ENCODE results near the gene NXPH2.
"Not testable (repeated sequence)": the region's sequence is repeated elsewhere in the genome, so short reads cannot be mapped to it uniquely, and the experiment has no call there.

The NXPH2 gene

DNA sequence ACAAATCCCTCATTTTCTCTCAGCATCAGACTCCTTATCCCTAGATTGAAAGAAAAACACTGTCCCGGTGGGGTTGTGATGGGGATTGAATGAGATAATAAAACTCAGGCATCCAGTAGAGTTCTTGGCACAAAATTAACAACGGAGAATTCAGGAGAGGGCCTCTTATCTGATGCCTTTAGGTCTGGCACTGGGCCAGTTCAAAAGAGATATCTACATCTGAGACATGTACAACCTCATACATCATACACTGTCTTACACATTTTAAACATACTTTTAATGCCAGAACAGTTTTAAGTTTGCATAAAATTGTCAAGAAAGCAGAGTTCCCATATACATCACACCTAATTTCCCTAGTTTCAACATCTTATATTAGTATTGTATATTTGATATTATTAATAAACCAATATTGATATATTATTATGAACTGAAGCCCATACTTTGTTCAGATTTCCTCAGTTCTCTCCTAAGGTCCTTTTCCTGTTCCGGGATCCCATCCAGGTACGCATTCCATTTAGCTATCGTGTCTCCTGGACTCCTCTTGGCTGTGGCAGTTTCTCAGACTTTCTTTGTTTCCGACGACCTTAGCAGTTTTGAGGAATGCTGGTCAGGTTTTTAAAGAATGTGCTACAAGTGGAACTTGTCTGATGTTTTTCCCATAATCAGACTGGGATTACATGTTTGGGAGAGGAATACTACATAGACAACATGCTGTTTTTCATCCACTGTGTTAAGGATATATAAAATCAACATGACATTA lies 27.8 kb downstream of the NXPH2 start:
- no peak for DNase-seq

DNA sequence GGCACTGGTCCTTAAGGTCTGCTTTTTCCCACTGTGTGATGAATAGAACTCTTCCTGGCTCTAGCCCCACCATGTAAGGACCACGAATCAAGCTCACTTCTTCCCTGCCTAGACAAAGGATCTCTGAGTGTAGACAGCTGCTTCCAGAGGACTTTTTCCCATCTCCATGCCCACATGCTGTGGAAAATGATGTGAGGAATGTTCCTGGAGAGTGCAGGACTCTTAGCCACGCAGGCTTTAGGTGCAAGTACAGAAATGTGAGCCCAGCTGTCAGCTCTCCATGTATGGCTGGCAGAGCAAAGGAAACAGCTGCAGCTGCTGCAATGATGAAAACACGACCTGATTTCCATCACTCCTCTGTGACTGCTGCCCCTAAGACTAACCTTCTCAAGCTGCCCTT lies 35.5 kb downstream of the NXPH2 start:
- no peak for DNase-seq

DNA sequence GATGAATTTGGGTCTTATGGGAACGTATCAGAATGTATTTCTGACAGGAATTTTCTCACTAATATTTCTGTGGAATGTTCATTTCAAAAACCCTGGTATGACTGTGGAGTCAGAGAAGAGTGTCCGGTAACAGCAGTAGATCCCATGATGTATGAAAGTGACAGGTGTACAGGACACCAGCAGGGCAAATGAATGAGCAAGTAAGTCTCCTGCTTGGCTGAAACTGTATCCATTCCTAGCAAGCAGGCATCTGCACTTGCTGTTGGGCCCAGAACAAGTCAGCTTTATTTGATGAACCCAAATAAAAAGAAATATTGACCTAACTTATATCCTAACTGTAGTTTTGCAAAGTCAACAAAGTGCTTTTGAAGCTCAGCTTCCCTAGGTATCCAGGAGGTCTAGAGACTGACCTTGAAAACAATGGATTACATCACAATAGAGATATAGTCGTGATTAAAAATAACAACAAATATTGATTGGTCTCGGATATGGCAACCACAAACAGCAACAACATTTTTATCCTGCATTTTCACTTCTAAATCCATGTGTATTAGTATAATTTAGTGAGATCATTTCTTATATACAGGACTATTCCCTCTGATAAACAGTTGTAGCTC lies 37.6 kb downstream of the NXPH2 start:
- DNase-seq = no peak

DNA sequence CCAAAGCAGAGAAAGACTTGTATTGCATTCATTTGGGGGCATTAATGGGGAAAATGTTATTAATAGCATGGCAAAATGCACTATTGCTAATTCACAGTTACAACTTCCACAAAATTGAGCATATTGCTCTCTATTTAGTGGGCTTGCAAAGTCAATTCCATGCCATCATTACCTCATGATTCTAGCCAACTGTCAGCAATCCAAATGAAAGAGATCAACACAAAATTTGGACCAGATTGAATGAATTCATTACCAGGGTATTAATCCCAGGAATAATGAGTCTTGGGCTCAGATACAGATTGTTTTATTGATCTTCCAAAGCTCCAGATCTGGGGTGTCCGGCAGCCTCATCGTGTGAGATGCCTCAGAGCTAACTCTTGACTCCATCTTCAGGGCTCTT lies 38.3 kb downstream of the NXPH2 start:
- no peak for DNase-seq

DNA sequence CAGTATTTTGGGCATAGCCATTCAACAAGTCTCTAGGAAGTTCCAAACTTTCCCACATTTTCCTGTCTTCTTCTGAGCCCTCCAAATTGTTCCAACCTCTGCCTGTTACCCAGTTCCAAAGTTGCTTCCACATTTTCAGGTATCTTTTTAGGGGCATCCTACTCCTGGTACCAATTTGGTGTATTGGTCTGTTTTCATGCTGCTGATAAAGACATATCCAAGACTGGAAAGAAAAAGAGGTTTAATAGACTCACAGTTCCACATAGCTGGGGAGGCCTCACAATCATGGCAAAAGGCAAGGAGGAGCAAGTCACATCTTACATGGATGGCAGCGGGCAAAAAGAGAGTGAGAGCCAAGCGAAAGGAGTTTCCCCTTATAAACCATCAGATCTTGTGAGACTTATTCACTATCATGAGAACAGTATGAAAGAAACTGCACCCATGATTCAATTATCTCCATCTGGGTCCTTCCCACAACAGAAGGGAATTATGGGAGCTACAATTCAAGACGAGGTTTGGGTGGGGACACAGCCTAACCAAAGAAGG lies 43.1 kb downstream of the NXPH2 start:
- not testable (repeated sequence) for DNase-seq

DNA sequence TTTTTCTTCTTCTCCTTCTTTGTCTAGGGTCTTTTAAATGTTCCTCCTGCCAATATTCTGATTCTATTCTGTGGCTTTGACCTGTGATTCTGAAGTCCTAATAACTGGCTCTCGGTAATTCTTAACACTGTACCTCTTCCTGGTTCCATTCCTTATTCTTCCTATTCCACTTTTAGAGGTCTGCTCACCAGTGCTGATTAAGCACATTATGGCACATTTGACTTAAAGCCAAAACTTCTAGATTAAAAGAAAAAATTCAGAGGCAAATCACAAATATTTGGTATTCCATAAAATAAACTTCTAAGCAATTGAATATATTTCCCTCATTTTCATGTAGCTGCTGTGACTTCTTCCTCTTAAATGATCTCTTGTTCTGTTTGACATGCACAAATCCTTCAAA lies 47.5 kb downstream of the NXPH2 start:
- no peak for DNase-seq

DNA sequence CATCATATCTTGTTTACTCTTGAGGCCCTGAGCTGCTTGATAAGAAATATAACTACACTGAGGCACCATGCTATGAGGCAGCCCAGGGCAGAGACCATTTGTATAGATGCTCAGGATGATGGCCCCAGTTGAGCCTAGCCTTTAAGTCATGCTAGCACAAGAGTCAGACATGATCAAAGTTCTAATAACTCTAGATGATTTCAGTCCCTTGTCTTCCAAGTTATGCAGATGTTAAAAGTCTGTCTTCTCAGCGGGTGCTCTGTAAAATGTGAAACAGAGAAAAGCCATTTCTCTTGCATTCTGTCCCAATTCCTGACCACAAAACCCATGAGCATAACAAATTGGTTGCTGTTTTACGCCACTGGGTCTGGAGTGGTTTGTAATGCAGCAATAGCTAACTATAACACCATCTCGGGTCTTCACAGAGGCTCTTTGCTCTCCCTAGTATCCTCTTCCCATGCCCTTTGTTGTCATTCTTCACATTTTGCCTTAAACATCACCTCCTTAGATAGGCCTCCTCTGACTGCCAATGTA lies 49.6 kb downstream of the NXPH2 start:
- DNase-seq = no peak

DNA sequence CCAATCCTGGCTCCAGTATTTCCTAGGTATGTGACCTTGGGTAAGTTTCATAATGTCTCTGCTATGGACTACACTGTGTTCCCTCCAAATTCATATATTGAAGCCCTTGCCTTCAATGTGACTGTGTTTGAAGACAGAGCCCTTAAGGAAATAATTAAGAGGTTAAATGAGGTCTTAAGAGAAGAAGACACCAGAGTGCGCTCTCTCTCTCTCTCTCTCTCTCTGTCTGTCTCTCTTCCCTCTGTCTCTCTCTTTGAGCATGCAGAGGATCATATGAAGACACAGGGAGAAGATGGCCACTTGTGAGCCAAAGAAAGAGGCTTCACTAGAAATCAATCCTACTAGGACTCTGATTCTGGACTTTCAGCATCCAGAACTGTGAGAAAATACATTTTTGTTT lies 52.2 kb downstream of the NXPH2 start:
- no peak for DNase-seq

DNA sequence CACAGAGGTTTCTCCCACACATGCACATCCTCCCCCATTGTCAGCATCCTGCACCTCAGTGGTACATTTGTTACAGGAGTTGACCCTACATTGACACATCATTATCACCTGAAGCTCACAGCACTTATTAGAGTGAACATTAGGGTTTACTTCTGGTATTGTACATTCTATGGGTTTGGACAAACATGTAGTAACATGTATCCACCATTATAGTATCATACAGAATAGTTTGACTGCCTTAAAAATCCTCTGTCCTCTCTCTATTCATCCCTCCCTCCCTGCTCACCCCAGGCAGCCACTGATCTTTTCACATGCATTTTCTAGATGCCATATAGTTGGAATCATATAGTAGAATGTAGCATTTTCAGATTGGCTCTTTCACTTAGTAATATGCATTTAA lies 53.5 kb downstream of the NXPH2 start:
- DNase-seq = no peak

DNA sequence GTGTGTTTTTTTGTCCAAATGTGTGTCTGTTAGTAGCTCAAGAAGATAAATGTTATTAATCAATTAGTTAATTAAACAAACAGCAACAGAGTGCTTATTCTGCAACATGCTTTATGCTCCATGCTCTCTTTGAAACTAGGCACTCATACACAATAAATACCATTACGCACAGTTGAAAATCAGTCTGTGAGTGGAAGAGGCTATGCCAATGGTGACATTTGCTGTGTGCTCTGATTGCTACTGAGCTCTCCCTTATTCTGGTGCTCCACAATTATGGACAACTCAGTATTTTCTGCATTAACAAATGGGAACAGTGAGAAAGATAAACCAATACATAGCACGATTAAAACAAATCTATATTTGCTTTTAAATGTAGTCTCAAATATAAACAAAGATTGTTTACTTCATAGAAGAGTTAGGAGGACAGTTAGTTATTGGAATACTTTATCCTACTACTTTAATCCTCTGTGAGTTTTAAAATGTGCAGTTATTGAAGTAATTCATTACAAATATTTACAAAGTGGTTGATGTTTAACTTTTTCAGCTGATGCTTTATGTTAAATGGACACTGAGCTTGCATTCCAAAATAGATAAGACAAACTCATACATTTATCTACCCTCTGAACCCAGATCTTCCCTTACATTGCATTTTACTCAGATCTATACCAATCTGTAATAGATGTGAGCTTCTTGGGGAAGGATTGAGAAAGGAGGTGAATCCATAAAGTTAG lies 55.3 kb downstream of the NXPH2 start:
- no peak for DNase-seq

DNA sequence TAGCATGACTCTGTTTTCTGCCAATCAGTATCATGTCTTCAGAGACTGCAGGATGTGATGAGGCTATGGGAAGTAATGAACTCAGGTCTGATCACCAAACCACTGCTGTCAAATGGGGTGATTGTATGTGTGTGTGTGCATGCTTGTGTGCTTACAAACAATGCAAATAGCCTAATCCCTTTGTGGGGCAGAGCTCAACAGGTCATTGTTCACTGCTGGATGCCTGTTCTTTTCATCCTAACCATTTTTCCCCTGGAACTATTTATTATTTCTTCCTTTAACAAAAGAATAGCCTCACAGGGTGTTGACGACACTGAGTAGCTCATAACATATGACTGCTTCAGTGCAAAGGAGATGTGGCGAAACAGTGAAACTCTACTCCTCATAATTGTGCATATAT lies 55.9 kb downstream of the NXPH2 start:
- DNase-seq = no peak

DNA sequence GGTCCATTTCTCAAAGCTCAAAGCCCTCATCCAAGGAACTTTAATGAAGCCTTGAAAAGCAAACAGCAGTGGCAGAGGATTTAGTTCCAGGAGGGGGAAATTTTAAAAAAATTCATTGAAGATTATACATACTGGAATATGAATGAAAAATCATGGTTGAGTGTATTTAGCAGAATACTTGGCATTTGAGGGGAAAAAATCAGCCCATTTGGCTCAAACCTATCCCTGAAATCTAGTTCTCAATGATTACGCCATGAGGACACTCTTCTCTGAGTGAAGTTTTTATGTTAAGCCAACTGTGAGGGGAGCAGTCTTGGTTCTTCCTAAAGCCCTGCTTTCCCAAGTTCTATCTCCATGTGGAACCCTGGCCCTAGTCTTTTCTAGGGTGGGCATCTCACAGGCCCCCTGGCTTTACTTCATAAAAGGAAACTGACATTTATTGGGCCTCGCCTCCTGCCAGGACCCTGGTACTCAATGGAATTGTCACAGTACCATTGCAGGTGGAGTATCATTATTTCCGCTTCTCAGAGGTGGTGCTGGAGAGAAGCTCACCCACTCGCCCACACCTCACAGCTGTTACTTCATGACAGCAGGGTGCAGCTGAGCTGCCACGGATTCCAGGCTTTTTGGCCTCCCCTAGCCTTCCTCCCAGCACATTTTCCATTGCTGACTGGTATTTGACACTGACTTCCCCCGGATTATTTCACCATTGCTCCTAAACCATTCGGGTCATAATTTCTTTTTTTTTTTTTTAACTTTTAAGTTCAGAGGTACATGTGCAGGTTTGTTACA lies 56.8 kb downstream of the NXPH2 start:
- no peak for DNase-seq

DNA sequence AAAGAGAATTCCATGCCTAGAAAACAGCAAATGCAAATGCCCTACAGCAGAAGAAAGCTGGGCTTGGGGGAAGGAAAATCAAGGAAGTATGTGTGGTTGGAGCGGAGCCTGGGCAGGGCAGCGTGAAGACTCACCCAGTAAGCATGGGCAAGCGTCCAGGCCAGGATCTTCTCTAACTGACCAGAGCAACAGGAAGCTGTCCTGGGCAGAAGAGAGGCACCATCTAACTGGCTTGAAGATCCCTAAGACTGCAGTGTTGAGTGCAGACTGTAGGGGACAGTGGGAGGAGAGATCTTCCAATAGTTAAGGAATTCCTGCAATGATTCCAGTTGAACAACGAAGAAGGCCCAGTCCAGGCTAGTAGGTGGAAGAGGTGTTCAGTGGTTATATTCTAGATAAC lies 57.9 kb downstream of the NXPH2 start:
- DNase-seq = no peak

DNA sequence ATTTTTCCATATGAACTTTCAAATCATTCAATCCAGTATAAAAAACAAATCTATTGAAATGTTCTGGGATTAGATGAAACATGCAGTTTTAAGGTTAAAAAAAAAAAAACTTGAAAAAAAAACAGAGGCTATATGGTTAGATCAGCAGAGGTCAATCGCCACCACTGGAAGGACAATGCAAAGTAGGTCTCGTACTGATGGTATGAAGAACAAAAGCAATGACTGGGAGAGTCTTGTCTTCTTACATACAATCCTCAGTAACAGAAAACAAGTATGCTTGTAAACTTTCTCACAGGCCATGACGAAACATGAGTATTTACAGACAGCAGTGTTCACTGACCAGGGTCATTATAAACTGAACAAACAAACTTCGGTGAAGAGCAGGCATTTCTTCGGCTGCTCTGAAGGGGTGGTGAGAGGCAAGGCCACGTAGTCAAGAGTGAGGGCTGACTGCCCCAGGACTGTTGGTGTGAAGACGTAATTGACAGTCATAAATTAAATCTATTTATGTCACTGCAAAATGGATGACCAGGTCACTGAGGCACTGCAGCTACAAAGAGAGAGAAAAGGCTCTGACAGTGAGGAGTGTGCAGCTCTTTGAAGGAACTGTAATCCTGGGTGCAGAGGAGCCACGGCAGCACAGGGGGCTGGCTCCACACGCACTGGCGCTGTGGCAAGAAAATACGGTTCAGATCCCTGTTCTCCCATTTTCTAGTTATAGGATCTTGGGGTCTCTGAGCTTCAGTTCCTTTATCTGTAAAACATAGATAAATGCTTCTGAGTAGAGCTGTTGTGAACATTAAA lies 60.0 kb downstream of the NXPH2 start:
- DNase-seq = no peak

DNA sequence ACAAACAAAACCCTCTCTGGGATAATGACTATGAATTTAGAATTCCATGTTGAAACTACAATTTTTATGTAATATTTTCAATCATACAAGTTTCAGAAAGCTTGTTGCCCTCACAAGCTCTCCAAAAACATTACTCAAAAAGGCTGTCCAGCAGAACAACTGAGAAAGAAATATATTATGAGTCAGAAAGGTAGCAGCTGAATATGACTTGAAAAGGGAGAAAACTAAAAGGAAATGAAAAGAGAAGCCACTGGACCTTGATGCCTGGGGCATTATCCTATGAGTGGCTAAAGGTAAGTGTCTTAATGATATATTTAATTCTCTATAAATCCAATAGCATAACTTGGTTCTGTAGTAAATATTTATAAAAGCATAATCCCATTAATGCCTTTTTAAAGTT lies 61.8 kb downstream of the NXPH2 start:
- no peak for DNase-seq

DNA sequence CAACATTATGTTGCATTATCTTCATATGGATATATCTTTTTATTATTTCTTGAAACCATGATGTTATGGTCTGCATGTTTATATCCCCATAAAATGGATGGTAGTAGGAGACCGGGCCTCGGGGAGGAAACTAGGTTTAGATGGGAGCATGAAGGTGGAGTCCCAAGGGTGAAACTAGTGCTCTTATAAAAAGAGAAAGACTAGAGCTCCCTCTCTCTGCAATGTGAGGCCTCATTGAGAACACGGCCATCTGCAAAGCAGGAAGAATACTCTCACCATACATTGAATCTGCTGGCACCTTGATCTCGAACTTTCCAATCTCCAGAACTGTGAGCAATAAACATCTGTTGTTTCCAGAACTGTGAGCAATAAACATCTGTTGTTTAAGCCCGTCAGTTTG lies 64.0 kb downstream of the NXPH2 start:
- no peak for DNase-seq

DNA sequence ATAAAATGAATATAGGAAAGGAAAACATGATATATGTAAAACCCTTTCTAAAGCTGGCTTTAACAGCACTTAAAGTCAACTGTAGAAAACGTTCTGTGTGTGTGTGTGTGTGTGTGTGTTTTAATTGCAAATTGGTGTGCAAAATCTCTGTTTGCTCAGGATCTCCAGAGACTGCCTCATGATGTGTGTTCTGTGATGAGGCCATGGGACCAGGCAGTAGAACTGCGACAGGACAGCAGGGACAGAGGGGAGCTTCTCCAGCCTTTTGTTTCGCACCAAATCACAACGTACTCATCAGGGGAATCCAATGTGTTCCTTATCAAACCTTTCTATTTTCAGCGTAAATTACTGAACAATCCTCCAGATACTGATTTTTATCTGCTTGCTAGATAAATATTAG lies 66.7 kb downstream of the NXPH2 start:
- no peak for DNase-seq

DNA sequence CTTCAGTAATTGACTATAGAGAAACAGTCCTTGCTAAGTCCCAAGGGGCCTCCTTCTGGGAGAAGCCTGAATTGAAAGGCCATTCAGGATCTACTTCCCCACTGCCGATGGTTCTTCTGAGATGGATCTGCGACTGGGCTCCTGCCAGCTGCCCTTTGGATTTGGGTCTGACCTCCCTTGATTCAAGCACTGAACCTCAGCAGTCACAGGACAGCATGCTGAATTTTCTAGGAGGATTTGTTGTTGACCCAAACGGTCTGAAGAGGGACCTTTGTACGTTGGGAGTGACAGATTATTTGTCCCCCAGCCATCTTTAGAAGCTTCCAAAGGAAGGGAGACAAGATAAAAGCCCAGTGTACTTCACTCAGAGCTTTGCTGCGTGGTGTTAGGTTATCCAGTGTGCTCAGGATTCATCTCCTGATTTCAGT lies 67.1 kb downstream of the NXPH2 start:
- no peak for DNase-seq

DNA sequence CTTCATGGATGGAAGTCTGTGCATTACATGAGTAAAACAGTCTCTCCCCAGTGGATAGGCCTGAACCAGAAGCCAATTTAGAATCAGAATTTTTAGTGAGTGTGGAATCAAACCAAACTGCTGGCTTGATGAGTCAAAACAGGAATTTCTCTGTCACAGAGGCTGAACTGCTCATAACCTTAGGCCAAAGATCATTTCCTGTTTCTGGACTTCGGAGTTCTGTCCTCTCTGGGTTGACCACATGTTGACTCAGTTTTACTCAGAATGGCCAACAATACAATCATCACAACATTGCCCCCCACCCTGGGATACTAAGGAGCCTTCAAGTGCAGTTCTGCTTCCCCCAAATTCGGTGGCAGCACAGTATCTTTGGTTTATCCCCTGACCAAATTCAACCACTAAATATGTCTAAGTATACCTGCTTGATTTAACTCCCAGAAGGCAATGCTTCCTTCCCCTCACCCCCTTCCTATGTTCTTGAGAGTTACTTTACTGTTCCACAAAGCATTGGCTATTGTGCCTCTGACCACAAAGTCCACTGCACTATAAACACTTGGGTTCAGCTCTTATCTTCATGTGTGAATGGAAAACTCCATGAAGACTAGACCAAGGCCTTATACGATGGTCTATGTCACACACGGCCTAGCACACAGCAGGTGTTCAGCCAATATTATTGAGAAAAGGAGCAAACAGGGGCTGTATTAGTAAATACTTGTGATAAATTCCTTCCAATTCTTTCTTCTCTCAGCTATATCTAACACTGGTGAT lies 67.8 kb downstream of the NXPH2 start:
- DNase-seq = no peak

DNA sequence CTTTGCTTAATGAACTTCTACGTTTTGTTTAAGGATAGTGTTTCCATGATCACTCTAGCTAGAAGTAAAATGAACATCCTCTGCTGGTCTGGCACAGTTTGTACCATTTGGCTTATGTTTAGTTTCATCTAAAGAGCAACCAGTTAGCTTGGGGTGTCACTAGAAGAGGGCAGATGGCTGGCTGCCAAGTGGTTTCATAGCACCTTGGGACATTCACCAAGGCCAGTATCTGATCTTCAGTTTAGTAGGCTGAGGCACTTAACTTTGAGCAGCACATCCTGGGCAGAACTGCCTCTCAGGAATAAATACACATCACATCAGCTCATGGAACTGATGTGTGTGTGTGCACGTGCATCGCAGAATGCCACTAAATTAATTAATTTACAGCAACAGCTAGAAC lies 68.4 kb downstream of the NXPH2 start:
- no peak for DNase-seq

DNA sequence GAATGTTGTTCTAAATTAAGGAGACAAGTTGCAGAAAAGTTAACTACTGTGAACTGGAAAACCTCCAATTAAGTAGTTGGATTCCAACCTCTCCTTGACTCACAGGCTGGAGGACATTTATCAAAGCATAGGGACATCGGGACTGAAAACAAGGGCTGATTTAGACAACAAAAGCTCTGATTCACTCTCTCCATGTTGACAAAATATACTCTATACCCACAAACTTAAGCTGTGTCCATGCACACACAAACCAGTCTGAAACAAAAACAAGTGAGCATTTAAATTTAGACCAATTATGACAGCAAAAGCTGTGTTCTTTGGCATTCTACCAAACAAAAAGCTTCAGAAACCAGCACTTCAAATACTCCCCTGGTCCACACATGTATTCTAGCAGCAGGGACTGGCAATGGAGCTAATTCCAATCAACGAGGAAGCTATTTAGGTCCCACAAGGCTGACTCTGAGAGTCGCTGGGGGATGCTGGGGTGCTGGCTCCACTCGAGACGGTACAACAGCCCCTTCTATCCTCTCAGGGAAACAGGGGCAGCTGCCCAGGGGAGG lies 71.4 kb downstream of the NXPH2 start:
- DNase-seq = no peak
